ENCODE measurements around the gene RNF138.

DNA sequence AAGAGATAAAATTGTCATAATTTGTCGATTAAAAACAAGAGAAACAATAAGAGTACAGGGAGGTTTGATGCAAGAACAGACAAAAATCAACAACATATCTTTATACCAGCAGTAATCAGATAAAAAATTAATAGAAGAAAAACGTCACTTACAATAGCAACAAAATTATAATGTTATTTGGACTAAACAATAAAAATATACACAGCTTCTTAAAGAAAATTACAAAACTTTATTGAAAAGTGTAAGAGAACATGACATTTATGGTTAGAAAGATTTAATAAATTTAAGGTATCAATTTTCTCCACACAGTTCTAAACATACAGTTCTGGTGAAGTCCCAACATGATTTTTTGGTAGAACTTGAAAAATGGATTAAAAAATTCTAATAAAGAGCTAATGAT lies 12.8 kb downstream of the RNF138 start:
- TF ChIP-seq POLR2A (IDR thresholded peaks at IDR 0.05; ENCODE audit: low read depth, low read length) (no peak), TAF1 (IDR thresholded peaks at IDR 0.05; ENCODE audit: borderline replicate concordance, low read depth, low read length) (no peak)

Data from GM12892 (cell line).